Thoracic aorta (tissue), 2 donors: ENCODE results near the gene UNC13B. TPM values are rescaled to one million over a fixed set of nuclear protein-coding genes. Genes with fewer than 3 reads are reported as not detected.

ENCODE experiments used
- ATAC-seq: fragments of 150-250 bp; one replicate; pipeline ENCODE4 v1.8.0; 2017; ENCODE audit warnings: low read depth; ENCODE audit not compliant: insufficient number of reproducible peaks, low FRiP score
- DNase-seq: peaks from one replicate; pipeline ENCODE4 v3.0.0-alpha.2; 2020; ENCODE audit warnings: low spot score
- H3K27ac ChIP-seq, 2 donors: fragments of 200-600 bp; sonication (generic); 1 replicate in 1 of 2; 2 replicates in 1 of 2; pipeline ENCODE4 v1.5.1; 2016; ENCODE audit warnings: mild to moderate bottlenecking in 2 of 2, moderate library complexity in 2 of 2
- H3K27me3 ChIP-seq: fragments of 200-600 bp; sonication (generic); replicated peaks from 2 replicates; pipeline ENCODE4 v1.6.0; 2016; ENCODE audit warnings: mild to moderate bottlenecking; ENCODE audit not compliant: insufficient read depth
- H3K36me3 ChIP-seq: fragments of 200-600 bp; sonication (generic); one replicate; pipeline ENCODE4 v1.5.1; 2016
- H3K4me1 ChIP-seq, 2 donors: fragments of 200-600 bp; sonication (generic); 1 replicate in 1 of 2; 2 replicates in 1 of 2; pipeline versions ENCODE4 v1.5.1 to v1.6.0; 2016; ENCODE audit warnings: low read depth in 2 of 2, mild to moderate bottlenecking in 1 of 2; ENCODE audit not compliant: control insufficient read depth in 1 of 2
- H3K4me3 ChIP-seq: fragments of 200-600 bp; sonication (generic); 2 replicates; pipeline ENCODE4 v1.5.1; 2016; ENCODE audit warnings: mild to moderate bottlenecking
- H3K9me3 ChIP-seq: fragments of 200-600 bp; sonication (generic); 2 replicates; pipeline ENCODE4 v1.5.1; 2016
- CTCF ChIP-seq: fragments of 200-600 bp; sonication (generic); IDR thresholded peaks from one replicate; pipeline ENCODE4 v1.5.1; 2019; ENCODE audit warnings: antibody characterized with exemption
- total RNA-seq, 2 donors: library from RNA; depleted of rRNA; stranded (reverse); fragments of >200 nt; gene quantifications; one replicate each; pipeline versions ENCODE4 v1.1.0 to v1.2.3, GENCODE V29; 2016

The UNC13B gene
- total RNA-seq, 2 donors from 2014 or later, result 38.1 to 47.4 TPM

- DNase-seq (no peak), ATAC-seq (no peak)
- no peaks in the 10 kb centered on the region for H3K36me3 ChIP-seq
- peaks cover 5 to 33% of the 10 kb centered on the region in 2 donors for H3K4me1 ChIP-seq
- H3K27me3 ChIP-seq, result no peaks in the 10 kb centered on the region
- H3K4me3 ChIP-seq, result no peak overlapping the region
- no peak for TF ChIP-seq CTCF
- H3K27ac ChIP-seq, result no peak overlapping the region
- no peaks in the 10 kb centered on the region for H3K9me3 ChIP-seq
These were observed 176.3 kb downstream of the UNC13B start for GRCh38 chr9:35338086-35338485.

GRCh38 chr9:35338561-35339274 lies 176.9 kb downstream of the UNC13B start:
- ATAC-seq, result no peak
- H3K27ac ChIP-seq, result peak overlapping the region in 1 of 2 donors; percentile 73

GRCh38 chr9:35340046-35340445 lies 178.2 kb downstream of the UNC13B start:
- H3K4me3 ChIP-seq, result no peak overlapping the region
- peaks cover 5 to 41% of the 10 kb centered on the region in 2 donors for H3K4me1 ChIP-seq
- H3K27ac ChIP-seq, result peak overlapping the region; percentile 54 to 73
- H3K27me3 ChIP-seq, result no peaks in the 10 kb centered on the region
- no peaks in the 10 kb centered on the region for H3K9me3 ChIP-seq
- H3K36me3 ChIP-seq, result no peaks in the 10 kb centered on the region
- ATAC-seq, result no peak
- no peak for TF ChIP-seq CTCF
- no peak for DNase-seq

More at GRCh38 chr9:35338561-35339274, 176.9 kb downstream of the UNC13B start:
- no peaks in the 10 kb centered on the region for H3K27me3 ChIP-seq
- no peak overlapping the region for H3K4me3 ChIP-seq
- DNase-seq, result no peak
- TF ChIP-seq CTCF, result no peak
- H3K9me3 ChIP-seq, result no peaks in the 10 kb centered on the region
- H3K4me1 ChIP-seq, result peaks cover 5 to 37% of the 10 kb centered on the region in 2 donors
- H3K36me3 ChIP-seq, result no peaks in the 10 kb centered on the region

- DNase-seq, result no peak
These were observed 179.2 kb downstream of the UNC13B start for GRCh38 chr9:35341021-35341420.

GRCh38 chr9:35341585-35341984 lies 179.8 kb downstream of the UNC13B start:
- no peak for TF ChIP-seq CTCF
- H3K4me1 ChIP-seq, result peaks cover 5 to 41% of the 10 kb centered on the region in 2 donors
- H3K27ac ChIP-seq, result peak overlapping the region; percentile 54 to 73
- ATAC-seq (peak; percentile 74), DNase-seq (peak; percentile 67)
- H3K4me3 ChIP-seq, result peak overlapping the region; percentile 60
- no peaks in the 10 kb centered on the region for H3K36me3 ChIP-seq
- no peaks in the 10 kb centered on the region for H3K9me3 ChIP-seq
- H3K27me3 ChIP-seq, result no peaks in the 10 kb centered on the region

More at GRCh38 chr9:35341021-35341420, 179.2 kb downstream of the UNC13B start:
- TF ChIP-seq CTCF, result no peak
- no peak for ATAC-seq
- Histone ChIP-seq H3K4me3 (peak overlapping the region; percentile 60), H3K36me3 (no peaks in the 10 kb centered on the region), H3K9me3 (no peaks in the 10 kb centered on the region), H3K4me1 (peaks cover 5 to 41% of the 10 kb centered on the region in 2 donors), H3K27me3 (no peaks in the 10 kb centered on the region), H3K27ac (peak overlapping the region; percentile 54 to 73)
